Amniotic stem cell (primary cell): ENCODE data around the gene ACAA1.

Experiments
- DNase-seq: peaks from one replicate; lab custom pipeline; 2025; lab: John Stamatoyannopoulos, UW

ACAA1 gene

GRCh38 chr3:38118421-38119247 lies 18.3 kb downstream of the ACAA1 start:
- no peak for DNase-seq

DNA sequence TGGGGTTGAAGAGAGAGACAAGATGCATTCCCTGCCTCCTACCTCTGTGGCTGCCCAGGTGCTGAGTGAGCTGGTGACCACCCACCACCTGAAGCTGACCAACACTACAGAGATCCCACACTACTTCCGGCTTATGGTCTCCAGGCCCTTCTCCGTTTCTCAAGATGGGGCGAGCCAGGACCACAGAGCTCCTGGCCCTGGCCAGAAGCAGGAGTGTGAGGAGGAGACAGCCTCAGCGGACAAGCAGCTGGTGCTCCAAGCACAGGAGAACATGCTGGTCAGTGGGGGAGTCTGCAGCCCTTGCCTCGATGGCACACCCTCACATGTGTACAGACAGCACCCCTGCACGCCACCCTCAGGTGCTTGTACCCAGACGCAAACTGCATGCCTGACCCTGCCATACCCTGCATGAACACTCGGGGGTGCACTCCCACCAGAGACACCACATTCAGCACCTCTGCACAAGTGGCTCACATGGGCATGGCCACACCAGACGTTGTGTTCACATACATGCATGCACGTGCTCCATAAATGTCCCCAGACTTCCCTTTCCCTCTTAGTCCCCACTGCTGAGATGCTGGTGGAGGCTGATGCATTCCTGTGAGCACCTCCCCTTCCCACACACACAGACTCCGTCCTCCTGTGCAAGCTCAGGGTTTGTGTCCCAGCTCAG lies 19.0 kb downstream of the ACAA1 start:
- DNase-seq: no peak

DNA sequence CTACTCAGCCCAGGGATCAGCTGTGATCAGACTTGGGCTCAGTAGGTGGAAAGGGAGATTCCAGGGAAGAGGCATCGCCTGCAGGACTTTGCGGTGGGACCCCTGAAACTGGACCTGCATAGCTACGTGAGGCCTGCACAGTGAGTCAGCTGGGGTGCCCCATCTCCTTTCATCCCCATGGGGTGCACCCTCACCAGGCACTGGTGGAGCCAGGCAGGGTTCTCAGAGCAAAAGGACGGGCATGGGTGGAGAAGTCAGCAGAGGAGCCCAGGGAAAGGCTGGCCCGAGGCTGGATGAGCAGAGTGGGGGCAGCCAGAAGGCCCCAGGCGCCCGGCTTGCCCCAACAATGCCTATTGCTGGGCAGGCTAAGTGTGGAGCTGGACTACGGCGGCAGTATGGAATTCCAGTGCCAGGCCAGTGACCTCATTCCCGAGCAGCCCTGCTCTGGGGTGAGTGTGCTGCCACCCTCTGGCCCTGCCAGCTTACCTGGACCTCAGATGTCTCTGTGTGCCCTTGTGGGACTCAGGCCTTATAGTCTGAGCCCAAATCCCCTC lies 19.7 kb downstream of the ACAA1 start:
- no peak for DNase-seq

GRCh38 chr3:38116471-38117162 lies 20.3 kb downstream of the ACAA1 start:
- DNase-seq: no peak

DNA sequence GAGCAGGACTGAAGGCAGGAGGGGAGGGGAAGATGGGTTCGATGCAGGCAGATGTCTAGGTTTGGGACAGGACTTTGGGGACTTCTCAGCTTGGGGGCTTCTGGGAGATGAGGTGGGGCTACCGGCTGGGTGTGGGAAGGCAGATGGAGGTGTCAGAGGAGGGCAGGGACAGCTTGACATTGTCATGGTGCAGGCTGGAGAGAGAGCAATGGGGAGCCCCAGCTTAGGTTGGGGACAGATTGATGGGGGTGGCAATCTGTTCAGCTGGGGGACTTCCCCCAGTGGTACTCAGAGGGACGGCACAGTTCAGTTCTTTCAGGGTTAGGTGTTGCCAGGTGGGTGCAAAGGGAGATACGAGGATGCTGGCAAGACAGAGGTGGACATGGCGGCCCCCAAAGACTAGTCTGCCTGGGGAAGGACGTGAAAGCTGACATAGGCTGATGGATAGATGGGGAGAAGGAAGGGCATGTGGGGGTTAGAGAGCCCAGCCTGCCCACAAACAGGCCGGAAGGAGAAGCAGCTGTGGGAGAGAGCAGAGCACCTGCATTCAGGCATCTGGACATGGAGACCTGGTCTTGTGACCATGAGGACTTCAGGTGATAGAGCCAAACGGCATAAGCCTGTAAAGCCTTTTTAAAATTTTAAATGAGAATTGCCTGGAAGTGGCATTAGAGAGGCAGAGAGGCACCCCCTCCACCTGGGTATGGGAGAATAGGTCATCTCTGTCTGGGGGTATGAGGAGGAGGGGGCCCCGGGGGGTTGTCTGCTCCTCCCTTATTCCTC lies 21.1 kb downstream of the ACAA1 start:
- DNase-seq: no peak

GRCh38 chr3:38114875-38115644 lies 21.9 kb downstream of the ACAA1 start:
- DNase-seq: no peak

DNA sequence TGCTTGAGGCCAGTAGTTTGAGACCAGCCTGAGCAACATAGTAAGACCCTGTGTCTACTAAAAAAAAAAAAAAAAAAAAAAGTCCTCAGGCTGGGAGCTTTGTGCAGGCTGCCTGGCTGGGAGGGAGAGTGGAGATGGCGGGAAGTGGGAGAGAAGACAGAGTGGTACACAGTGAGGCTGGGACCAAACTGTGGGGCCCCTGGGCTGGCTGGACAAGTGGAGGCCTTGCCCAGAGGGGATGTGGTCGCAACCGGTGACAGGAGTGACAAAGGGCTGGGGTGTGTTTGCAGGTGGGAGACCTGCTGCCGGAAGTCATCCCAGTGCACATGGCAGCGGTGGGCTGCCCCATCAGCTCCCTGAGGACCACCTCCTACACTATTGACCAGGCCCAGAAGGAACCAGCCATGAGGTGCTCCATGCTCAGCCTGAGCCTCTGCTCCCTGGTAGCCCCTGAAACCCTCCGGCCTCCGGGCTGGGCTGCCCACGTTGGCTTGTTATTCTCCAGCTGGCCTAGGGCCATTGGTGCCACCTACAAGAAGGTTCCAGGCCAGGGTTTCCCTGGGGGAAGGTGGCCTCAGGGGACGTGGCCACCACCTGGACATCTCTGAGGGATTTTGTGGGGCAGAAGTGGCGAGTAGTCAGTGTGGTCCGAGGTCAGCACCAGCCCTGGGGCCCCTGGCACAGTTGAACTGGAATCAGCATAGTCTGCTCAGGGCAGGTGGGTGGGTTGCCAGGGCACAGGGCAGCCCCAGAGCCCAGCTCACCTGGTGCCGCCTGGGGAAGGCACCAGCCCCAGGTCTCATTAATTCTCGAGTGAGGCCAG lies 22.7 kb downstream of the ACAA1 start:
- no peak for DNase-seq

DNA sequence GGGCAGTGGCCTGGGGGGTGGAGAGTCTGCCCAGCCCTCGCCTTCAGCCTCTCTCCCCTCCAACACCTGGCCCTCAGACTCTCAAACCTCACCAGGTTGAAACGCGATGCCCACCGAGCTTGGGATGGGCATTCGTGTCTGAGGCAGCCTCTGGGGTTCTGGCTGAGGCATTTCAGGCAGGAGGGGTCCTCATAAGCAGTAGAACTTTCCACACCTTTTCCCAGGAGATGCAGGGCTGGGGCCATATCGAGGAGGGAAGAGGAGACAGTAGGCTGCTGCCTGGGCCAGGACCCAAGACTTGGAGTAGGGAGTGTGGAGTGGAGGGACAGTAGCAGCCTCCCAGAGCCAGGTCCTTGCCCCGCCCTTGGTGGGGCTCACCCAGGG lies 24.6 kb downstream of the ACAA1 start:
- no peak for DNase-seq

GRCh38 chr3:38111696-38112377 lies 25.1 kb downstream of the ACAA1 start:
- no peak for DNase-seq

DNA sequence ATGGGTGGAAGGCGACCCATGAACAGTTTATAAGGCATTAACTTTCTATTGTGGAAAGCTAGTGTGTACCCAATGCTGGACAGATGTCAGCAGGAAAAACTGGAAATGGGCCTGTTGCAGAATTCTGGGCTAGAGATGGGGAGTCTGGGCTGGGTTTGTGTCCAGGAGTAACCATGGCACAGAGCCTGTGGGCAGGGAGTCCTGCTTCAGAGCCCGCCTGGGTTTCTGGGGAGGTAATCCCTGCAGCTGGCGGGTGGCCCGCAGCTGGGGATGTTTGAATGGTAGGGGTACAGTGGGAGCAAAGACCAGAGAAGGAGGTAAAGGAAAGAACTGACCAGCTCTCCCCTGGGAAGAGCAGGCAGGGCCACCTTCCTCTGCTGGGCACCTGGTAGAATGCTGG lies 25.7 kb downstream of the ACAA1 start:
- DNase-seq: no peak

GRCh38 chr3:38110314-38111050 lies 26.4 kb downstream of the ACAA1 start:
- DNase-seq: no peak

- DNase-seq: no peak
Measured at GRCh38 chr3:38109580-38110313, 27.2 kb downstream of the ACAA1 start.

DNA sequence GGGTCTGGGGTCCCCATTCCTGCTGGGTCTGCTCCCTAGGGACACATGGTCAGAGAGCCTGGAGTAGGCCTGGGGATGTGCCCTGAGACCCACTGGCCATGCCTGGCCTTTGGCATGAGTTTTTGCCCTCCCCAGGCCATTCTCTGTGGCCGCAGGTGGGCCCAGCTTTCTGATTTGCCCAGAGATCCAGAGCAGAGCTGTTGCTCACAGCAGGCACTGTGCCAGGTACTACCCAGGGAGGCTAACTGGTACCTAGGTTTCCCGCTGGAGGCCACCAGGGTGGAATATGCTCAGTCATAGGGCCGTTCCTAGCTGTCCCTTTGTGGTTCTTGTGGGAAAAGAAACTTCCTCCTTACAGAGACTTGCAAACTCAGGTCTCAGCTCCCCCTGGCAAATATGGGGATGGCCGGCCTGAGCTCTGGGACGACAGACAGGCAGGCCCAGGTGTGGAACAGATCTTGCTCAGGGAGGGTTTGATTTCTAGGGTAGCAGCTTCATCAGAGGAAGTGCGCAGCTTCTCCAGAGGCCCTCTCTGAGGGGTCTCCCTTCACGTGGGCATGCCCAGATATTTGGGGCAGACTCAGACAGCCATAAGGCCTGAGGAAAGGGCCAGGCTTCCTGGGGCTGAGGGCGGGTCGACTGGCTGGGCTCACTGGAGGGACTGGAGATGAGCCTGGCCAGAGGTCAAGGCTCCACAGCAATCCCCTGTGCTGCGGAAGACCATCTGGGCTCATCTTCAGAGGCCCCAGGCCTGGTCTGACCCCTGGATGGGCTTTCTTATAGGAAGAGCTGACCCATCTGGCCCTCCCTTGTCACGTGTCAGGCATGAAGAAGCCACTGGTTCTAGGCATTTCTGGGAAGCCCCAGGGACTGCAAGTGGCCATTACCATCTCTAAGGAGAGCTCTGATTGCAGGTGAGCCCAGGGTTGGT lies 28.0 kb downstream of the ACAA1 start:
- no peak for DNase-seq

- DNase-seq: no peak
Measured at GRCh38 chr3:38107911-38108648, 28.8 kb downstream of the ACAA1 start.

DNA sequence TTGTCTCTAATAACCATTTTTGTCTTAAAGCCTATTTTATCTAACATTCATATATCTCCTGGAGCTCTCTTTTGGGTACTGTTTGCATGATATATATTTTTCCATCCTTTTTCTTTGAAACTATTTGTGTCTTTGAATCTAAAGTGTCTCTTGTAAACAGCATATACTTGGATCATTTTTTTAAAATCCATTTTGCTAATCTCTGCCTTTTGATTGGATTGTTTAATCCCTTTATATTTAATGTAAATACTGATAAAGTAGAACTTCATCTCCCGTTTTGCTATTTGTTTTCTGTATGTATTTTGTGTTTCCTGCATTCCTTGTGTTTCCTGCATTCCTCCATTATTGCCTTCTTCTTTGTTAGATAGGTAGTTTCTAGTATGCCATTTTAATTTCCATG lies 31.4 kb downstream of the ACAA1 start:
- no peak for DNase-seq

- no peak for DNase-seq
Measured at GRCh38 chr3:38102444-38102814, 34.5 kb downstream of the ACAA1 start.
